DND-41 (cell line): ENCODE data around the gene CORT.

Experiments
- EZH2 ChIP-seq: IDR thresholded peaks from 3 replicates; pipeline ENCODE4 v1.6.1; 2012; ENCODE audit warnings: borderline replicate concordance, low read depth, mild to moderate bottlenecking, moderate library complexity, low read length, inconsistent platforms; ENCODE audit not compliant: severe bottlenecking
- TF ChIP-seq, protein P1 (sequence below): IDR thresholded peaks from 2 replicates; pipeline ENCODE4 v1.5.1; 2012; ENCODE audit warnings: borderline replicate concordance, low read length, moderate library complexity, mild to moderate bottlenecking; ENCODE audit not compliant: poor library complexity, severe bottlenecking; ENCODE audit errors: extremely low read depth

DNA sequence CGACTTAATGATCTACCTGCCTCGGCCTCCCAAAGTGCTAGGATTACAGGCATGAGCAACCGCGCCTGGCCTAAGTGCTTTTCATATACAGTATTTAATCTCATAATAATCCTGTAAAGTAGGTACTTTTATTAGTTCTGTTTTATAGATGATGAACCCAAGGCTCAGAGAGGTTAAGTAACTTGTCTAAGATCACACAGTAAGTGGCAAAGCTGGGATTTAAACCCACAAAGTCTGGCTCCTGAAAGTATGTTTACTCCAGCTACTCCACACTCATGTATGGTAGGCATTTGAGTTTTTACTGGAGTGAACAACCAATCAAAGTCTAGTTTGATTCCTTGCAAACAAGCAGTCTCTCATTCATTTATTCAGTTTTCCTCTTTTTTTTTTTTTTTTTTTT lies 20.2 kb downstream of the CORT start:
- TF ChIP-seq, protein P1, sequence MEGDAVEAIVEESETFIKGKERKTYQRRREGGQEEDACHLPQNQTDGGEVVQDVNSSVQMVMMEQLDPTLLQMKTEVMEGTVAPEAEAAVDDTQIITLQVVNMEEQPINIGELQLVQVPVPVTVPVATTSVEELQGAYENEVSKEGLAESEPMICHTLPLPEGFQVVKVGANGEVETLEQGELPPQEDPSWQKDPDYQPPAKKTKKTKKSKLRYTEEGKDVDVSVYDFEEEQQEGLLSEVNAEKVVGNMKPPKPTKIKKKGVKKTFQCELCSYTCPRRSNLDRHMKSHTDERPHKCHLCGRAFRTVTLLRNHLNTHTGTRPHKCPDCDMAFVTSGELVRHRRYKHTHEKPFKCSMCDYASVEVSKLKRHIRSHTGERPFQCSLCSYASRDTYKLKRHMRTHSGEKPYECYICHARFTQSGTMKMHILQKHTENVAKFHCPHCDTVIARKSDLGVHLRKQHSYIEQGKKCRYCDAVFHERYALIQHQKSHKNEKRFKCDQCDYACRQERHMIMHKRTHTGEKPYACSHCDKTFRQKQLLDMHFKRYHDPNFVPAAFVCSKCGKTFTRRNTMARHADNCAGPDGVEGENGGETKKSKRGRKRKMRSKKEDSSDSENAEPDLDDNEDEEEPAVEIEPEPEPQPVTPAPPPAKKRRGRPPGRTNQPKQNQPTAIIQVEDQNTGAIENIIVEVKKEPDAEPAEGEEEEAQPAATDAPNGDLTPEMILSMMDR, result no peak
- TF ChIP-seq EZH2, result no peak
